Fibroblast of gingiva (primary cell): Measurements from ENCODE around the gene SH3TC1.

Experiments used
- DNase-seq: peaks from one replicate; pipeline ENCODE4 v3.0.0-alpha.2; 2011; ENCODE audit warnings: low read depth

The SH3TC1 gene

GRCh38 chr4:8277356-8278008 is 78.4 kb downstream of the SH3TC1 start:
- no peak for DNase-seq

GRCh38 chr4:8278009-8278395 is 78.9 kb downstream of the SH3TC1 start:
- no peak for DNase-seq

- peak; percentile 44 for DNase-seq
Measured at GRCh38 chr4:8278421-8279287, 79.6 kb downstream of the SH3TC1 start.

GRCh38 chr4:8279321-8280157 is 80.4 kb downstream of the SH3TC1 start:
- DNase-seq: no peak

GRCh38 chr4:8280158-8280875 is 81.2 kb downstream of the SH3TC1 start:
- no peak for DNase-seq

- no peak for DNase-seq
Measured at GRCh38 chr4:8280876-8281440, 81.9 kb downstream of the SH3TC1 start.

- peak; percentile 87 for DNase-seq
Measured at GRCh38 chr4:8281519-8282133, 82.5 kb downstream of the SH3TC1 start.

GRCh38 chr4:8282134-8282641 is 83.1 kb downstream of the SH3TC1 start:
- no peak for DNase-seq

GRCh38 chr4:8282742-8283141 is 83.7 kb downstream of the SH3TC1 start:
- no peak for DNase-seq

GRCh38 chr4:8283161-8283560 is 84.1 kb downstream of the SH3TC1 start:
- DNase-seq: no peak

- DNase-seq: no peak
Measured at GRCh38 chr4:8283631-8284121, 84.6 kb downstream of the SH3TC1 start.

GRCh38 chr4:8284391-8284790 is 85.3 kb downstream of the SH3TC1 start:
- no peak for DNase-seq

GRCh38 chr4:8285143-8285975 is 86.3 kb downstream of the SH3TC1 start:
- DNase-seq: no peak

- DNase-seq: no peak
Measured at GRCh38 chr4:8285976-8286718, 87.1 kb downstream of the SH3TC1 start.

GRCh38 chr4:8286719-8287342 is 87.7 kb downstream of the SH3TC1 start:
- no peak for DNase-seq

GRCh38 chr4:8287343-8288280 is 88.5 kb downstream of the SH3TC1 start:
- no peak for DNase-seq

GRCh38 chr4:8289151-8289750 is 90.2 kb downstream of the SH3TC1 start:
- no peak for DNase-seq
